ENCODE data around the gene TPST1. TPM values are rescaled to one million over a fixed set of nuclear protein-coding genes. Genes with fewer than 3 reads are reported as not detected.

Gene TPST1
- total RNA-seq, 1 donor from 2014 or later, result 30.0 TPM

GRCh38 chr7:66198469-66198868, 6.7 kb upstream of the TPST1 start:
- H3K27me3 Mint-ChIP-seq (ENCODE audit: low read depth), result peaks cover 2% of the 10 kb centered on the region
- no peaks in the 10 kb centered on the region for H3K4me1 Mint-ChIP-seq (ENCODE audit: low read depth)
- no peaks in the 10 kb centered on the region for H3K36me3 Mint-ChIP-seq (ENCODE audit: low read depth)
- no peaks in the 10 kb centered on the region for H3K9me3 Mint-ChIP-seq (ENCODE audit: low read depth)
- H3K4me3 Mint-ChIP-seq (ENCODE audit: unreplicated experiment), result no peak overlapping the region
- H3K27ac Mint-ChIP-seq (ENCODE audit: unreplicated experiment), result no peak overlapping the region
- no peak for TF ChIP-seq CTCF (IDR thresholded peaks at IDR 0.05)
- DNase-seq (ENCODE audit: low spot score), result peak; percentile 30

GRCh38 chr7:66198956-66199355, 6.2 kb upstream of the TPST1 start:
- no peaks in the 10 kb centered on the region for H3K9me3 Mint-ChIP-seq (ENCODE audit: low read depth)
- no peaks in the 10 kb centered on the region for H3K4me1 Mint-ChIP-seq (ENCODE audit: low read depth)
- no peaks in the 10 kb centered on the region for H3K36me3 Mint-ChIP-seq (ENCODE audit: low read depth)
- no peaks in the 10 kb centered on the region for H3K27me3 Mint-ChIP-seq (ENCODE audit: low read depth)
- TF ChIP-seq CTCF (IDR thresholded peaks at IDR 0.05), result no peak
- peak; percentile 41 for DNase-seq (ENCODE audit: low spot score)
- no peak overlapping the region for H3K4me3 Mint-ChIP-seq (ENCODE audit: unreplicated experiment)
- no peak overlapping the region for H3K27ac Mint-ChIP-seq (ENCODE audit: unreplicated experiment)

GRCh38 chr7:66202441-66202840, 2.7 kb upstream of the TPST1 start:
- Mint-ChIP-seq H3K4me3 (ENCODE audit: unreplicated experiment) (no peak overlapping the region), H3K4me1 (ENCODE audit: low read depth) (peaks cover 21% of the 10 kb centered on the region), H3K27ac (ENCODE audit: unreplicated experiment) (no peak overlapping the region), H3K36me3 (ENCODE audit: low read depth) (no peaks in the 10 kb centered on the region), H3K9me3 (ENCODE audit: low read depth) (no peaks in the 10 kb centered on the region), H3K27me3 (ENCODE audit: low read depth) (no peaks in the 10 kb centered on the region)
- no peak for TF ChIP-seq CTCF (IDR thresholded peaks at IDR 0.05)
- peak; percentile 13 for DNase-seq (ENCODE audit: low spot score)

- Mint-ChIP-seq H3K4me3 (ENCODE audit: unreplicated experiment) (peak overlapping the region; percentile 92), H3K27ac (ENCODE audit: unreplicated experiment) (peak overlapping the region; percentile 93)
Measured at GRCh38 chr7:66205741-66206090, 582 bp downstream of the TPST1 start.

GRCh38 chr7:66206119-66206933, 1.2 kb downstream of the TPST1 start:
- TF ChIP-seq CTCF (IDR thresholded peaks at IDR 0.05), result no peak
- Mint-ChIP-seq H3K27me3 (ENCODE audit: low read depth) (no peaks in the 10 kb centered on the region), H3K4me3 (ENCODE audit: unreplicated experiment) (peak overlapping the region; percentile 92), H3K4me1 (ENCODE audit: low read depth) (peaks cover 32% of the 10 kb centered on the region), H3K27ac (ENCODE audit: unreplicated experiment) (peak overlapping the region; percentile 93), H3K9me3 (ENCODE audit: low read depth) (no peaks in the 10 kb centered on the region), H3K36me3 (ENCODE audit: low read depth) (peaks cover 3% of the 10 kb centered on the region)
- no peak for DNase-seq (ENCODE audit: low spot score)

More at GRCh38 chr7:66205741-66206090, 582 bp downstream of the TPST1 start:
- peaks cover 3% of the 10 kb centered on the region for H3K36me3 Mint-ChIP-seq (ENCODE audit: low read depth)
- peaks cover 31% of the 10 kb centered on the region for H3K4me1 Mint-ChIP-seq (ENCODE audit: low read depth)
- no peaks in the 10 kb centered on the region for H3K9me3 Mint-ChIP-seq (ENCODE audit: low read depth)
- no peak for DNase-seq (ENCODE audit: low spot score)
- H3K27me3 Mint-ChIP-seq (ENCODE audit: low read depth), result no peaks in the 10 kb centered on the region
- TF ChIP-seq CTCF (IDR thresholded peaks at IDR 0.05), result no peak

Data from chondrocyte (in vitro differentiated cells).